ENCODE measurements around the gene EEF1G. TPM values are rescaled to one million over a fixed set of nuclear protein-coding genes. Genes with fewer than 3 reads are reported as not detected.

The EEF1G gene
- total and polyA plus RNA-seq, 9 of the 15 experiments (the other 6 are each of a cell fraction or from before 2014, with no cell fraction given): 985 to 2,349 (median 2,035) TPM

- TF ChIP-seq LARP7 (IDR thresholded peaks at IDR 0.05) (no peak), ZNF354B (CRISPR knock-in tag; IDR thresholded peaks at IDR 0.05) (no peak), PRMT5 (CRISPR knock-in tag; IDR thresholded peaks at IDR 0.05) (no peak), RFX5 (IDR thresholded peaks at IDR 0.05; ENCODE audit: low read depth, low read length) (no peak), ZNF324 (CRISPR knock-in tag; IDR thresholded peaks at IDR 0.05) (no peak), ZBTB11 (CRISPR knock-in tag; IDR thresholded peaks at IDR 0.05) (peak; percentile 97 to 100 (median 99)), ATF4 (CRISPR knock-in tag; IDR thresholded peaks at IDR 0.05) (no peak), MAFK (IDR thresholded peaks at IDR 0.05; ENCODE audit: low read length) (peak; percentile 21; the same call in 1 of the 2 replicates), RBM39 (optimal IDR thresholded peaks at IDR 0.05; ENCODE audit: low read depth, low read length) (peak; percentile 36), KLF10 (CRISPR knock-in tag; IDR thresholded peaks at IDR 0.05) (no peak), ESRRA (IDR thresholded peaks at IDR 0.05; ENCODE audit: borderline replicate concordance, low read depth) (peak; percentile 91), ZNF586 (CRISPR knock-in tag; conservative IDR thresholded peaks at IDR 0.05) (no peak), JUNB (CRISPR knock-in tag; conservative IDR thresholded peaks at IDR 0.05) (no peak), PML (IDR thresholded peaks at IDR 0.05; ENCODE audit: low read length) (peak; percentile 93), SMARCA4 (IDR thresholded peaks at IDR 0.05) (0 out of 2 replicates have a peak, but pooled peaks have one; percentile 20), FIP1L1 (IDR thresholded peaks at IDR 0.05; ENCODE audit: low read depth, low read length, poor library complexity, severe bottlenecking) (no peak)
- TF ChIP-seq, protein P1, sequence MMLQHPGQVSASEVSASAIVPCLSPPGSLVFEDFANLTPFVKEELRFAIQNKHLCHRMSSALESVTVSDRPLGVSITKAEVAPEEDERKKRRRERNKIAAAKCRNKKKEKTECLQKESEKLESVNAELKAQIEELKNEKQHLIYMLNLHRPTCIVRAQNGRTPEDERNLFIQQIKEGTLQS (IDR thresholded peaks at IDR 0.05): peak; percentile 62; the same call in 1 of the 2 replicates
- TF ChIP-seq, protein P1 (CRISPR knock-in tag; conservative IDR thresholded peaks at IDR 0.05): peak; percentile 76; the same call in 1 of the 2 replicates
Observed at GRCh38 chr11:62591448-62592145, 17.9 kb upstream of the EEF1G start, which contains the start of gene TUT1 (continued).

All from K562 (cell line).